H9 (cell line): ENCODE results near the gene KCTD19. TPM values are rescaled to one million over a fixed set of nuclear protein-coding genes. Genes with fewer than 3 reads are reported as not detected.

ENCODE experiments used
- DNase-seq: peaks from one replicate; pipeline ENCODE4 v3.0.0-alpha.2; 2017
- H2AFZ ChIP-seq: one replicate; pipeline ENCODE4 v1.6.1; 2013; ENCODE audit warnings: mild to moderate bottlenecking, low read length, control low read depth, moderate library complexity
- H2AK5ac ChIP-seq: 2 replicates; pipeline ENCODE4 v1.6.1; 2013; ENCODE audit warnings: low read length, control low read depth, mixed read lengths; ENCODE audit not compliant: insufficient read length
- H2BK120ac ChIP-seq: one replicate; pipeline ENCODE4 v1.6.1; 2013; ENCODE audit warnings: low read depth, mild to moderate bottlenecking, low read length, control low read depth, inconsistent platforms; ENCODE audit not compliant: poor library complexity, severe bottlenecking
- H2BK12ac ChIP-seq: 2 replicates; pipeline ENCODE4 v1.6.1; 2013; ENCODE audit warnings: low read length, control low read depth, mixed read lengths, low read depth; ENCODE audit not compliant: insufficient read length
- H2BK15ac ChIP-seq: 2 replicates; pipeline ENCODE4 v1.6.1; 2013; ENCODE audit warnings: low read depth, low read length, control low read depth
- H2BK20ac ChIP-seq: one replicate; pipeline ENCODE4 v1.6.1; 2013; ENCODE audit warnings: low read depth, mild to moderate bottlenecking, low read length, control low read depth, inconsistent platforms; ENCODE audit not compliant: poor library complexity, severe bottlenecking
- H2BK5ac ChIP-seq: 2 replicates; pipeline ENCODE4 v1.6.1; 2013; ENCODE audit warnings: low read length, control low read depth, mixed read lengths; ENCODE audit not compliant: insufficient read length
- H3K14ac ChIP-seq: 2 replicates; pipeline ENCODE4 v1.6.1; 2013; ENCODE audit warnings: low read length, control low read depth; ENCODE audit not compliant: insufficient read depth
- H3K18ac ChIP-seq: 2 replicates; pipeline ENCODE4 v1.6.1; 2013; ENCODE audit warnings: low read depth, mild to moderate bottlenecking, mixed read lengths, low read length, control low read depth; ENCODE audit not compliant: insufficient read length
- H3K23ac ChIP-seq: 2 replicates; pipeline ENCODE4 v1.6.1; 2013; ENCODE audit warnings: low read length, control low read depth, mixed read lengths, low read depth; ENCODE audit not compliant: insufficient read length
- H3K23me2 ChIP-seq: 2 replicates; pipeline ENCODE4 v1.6.1; 2013; ENCODE audit warnings: low read depth, mild to moderate bottlenecking, mixed read lengths, low read length, control low read depth; ENCODE audit not compliant: insufficient read length, poor library complexity, severe bottlenecking
- H3K27ac ChIP-seq: 2 replicates; pipeline ENCODE4 v1.5.1; 2013; ENCODE audit warnings: low read length, control low read depth, mixed read lengths, low read depth; ENCODE audit not compliant: insufficient read length
- H3K27me3 ChIP-seq: 2 replicates; pipeline ENCODE4 v1.6.1; 2013; ENCODE audit warnings: low read length, control low read depth, inconsistent platforms; ENCODE audit not compliant: insufficient read depth
- H3K4ac ChIP-seq: 2 replicates; pipeline ENCODE4 v1.6.1; 2013; ENCODE audit warnings: low read depth, mild to moderate bottlenecking, control low read depth, inconsistent platforms, low read length, moderate library complexity
- H3K4me1 ChIP-seq: 2 replicates; pipeline ENCODE4 v1.6.1; 2013; ENCODE audit warnings: low read length, control low read depth, inconsistent platforms; ENCODE audit not compliant: insufficient read depth
- H3K4me2 ChIP-seq: 2 replicates; pipeline ENCODE4 v1.6.1; 2013; ENCODE audit warnings: low read length, control low read depth, mixed read lengths; ENCODE audit not compliant: insufficient read length, insufficient read depth
- H3K56ac ChIP-seq: 2 replicates; pipeline ENCODE4 v1.6.1; 2013; ENCODE audit warnings: low read depth, mild to moderate bottlenecking, mixed read lengths, low read length, control low read depth; ENCODE audit not compliant: insufficient read length
- H3K79me1 ChIP-seq: 2 replicates; pipeline ENCODE4 v1.6.1; 2013; ENCODE audit warnings: low read depth, mild to moderate bottlenecking, moderate library complexity, low read length, control low read depth, inconsistent platforms; ENCODE audit not compliant: insufficient read depth, poor library complexity, severe bottlenecking
- H3K79me2 ChIP-seq: 2 replicates; pipeline ENCODE4 v1.6.1; 2013; ENCODE audit warnings: low read length, control low read depth, inconsistent platforms; ENCODE audit not compliant: insufficient read depth
- H3K9ac ChIP-seq: 2 replicates; pipeline ENCODE4 v1.6.1; 2013; ENCODE audit warnings: low read length, control low read depth, mixed read lengths; ENCODE audit not compliant: insufficient read length; ENCODE audit errors: extremely low read depth
- H3K9me3 ChIP-seq: one replicate; pipeline ENCODE4 v1.6.1; 2013; ENCODE audit warnings: low read depth, low read length, inconsistent platforms; ENCODE audit not compliant: control insufficient read depth
- H3T11ph ChIP-seq: one replicate; pipeline ENCODE4 v1.6.1; 2013; ENCODE audit warnings: mild to moderate bottlenecking, low read length, control low read depth, inconsistent platforms
- H4K20me1 ChIP-seq: one replicate; pipeline ENCODE4 v1.6.1; 2013; ENCODE audit not compliant: control insufficient read depth, insufficient read length, insufficient read depth
- H4K5ac ChIP-seq: 2 replicates; pipeline ENCODE4 v1.6.1; 2013; ENCODE audit warnings: low read depth, mild to moderate bottlenecking, mixed read lengths, low read length, control low read depth; ENCODE audit not compliant: insufficient read length
- H4K8ac ChIP-seq: replicated peaks from 2 replicates; pipeline ENCODE4 v1.6.1; 2013; ENCODE audit warnings: low read length, control low read depth, mixed read lengths, low read depth; ENCODE audit not compliant: insufficient read length
- H4K91ac ChIP-seq: 2 replicates; pipeline ENCODE4 v1.6.1; 2013; ENCODE audit warnings: low read depth, mild to moderate bottlenecking, moderate library complexity, mixed read lengths, low read length, control low read depth; ENCODE audit not compliant: insufficient read length
- H3K27ac Mint-ChIP-seq, 3 experiments: 2 replicates in 2 of 3; 3 replicates in 1 of 3; pipeline ENCODE4 v1.8.0; 2020 to 2021; ENCODE audit warnings: mixed read lengths in 3 of 3, mild to moderate bottlenecking in 1 of 3, moderate library complexity in 1 of 3
- H3K27me3 Mint-ChIP-seq: 2 replicates; pipeline ENCODE4 v1.8.0; 2021; ENCODE audit warnings: low read depth, mild to moderate bottlenecking, moderate library complexity, mixed read lengths
- H3K36me3 Mint-ChIP-seq, 3 experiments: 2 replicates in 2 of 3; 3 replicates in 1 of 3; pipeline ENCODE4 v1.8.0; 2020 to 2021; ENCODE audit warnings: low read depth in 3 of 3, mixed read lengths in 3 of 3; ENCODE audit not compliant: insufficient read depth in 1 of 3
- H3K4me1 Mint-ChIP-seq, 2 experiments: 2 replicates each; pipeline ENCODE4 v1.8.0; 2020; ENCODE audit warnings: mixed read lengths in 2 of 2
- H3K4me3 Mint-ChIP-seq, 2 experiments: 2 replicates in 1 of 2; 3 replicates in 1 of 2; pipeline ENCODE4 v1.8.0; 2020 to 2021; ENCODE audit warnings: mild to moderate bottlenecking in 2 of 2, mixed read lengths in 2 of 2, moderate library complexity in 1 of 2
- H3K9me3 Mint-ChIP-seq, 2 experiments: 2 replicates in 1 of 2; 3 replicates in 1 of 2; pipeline ENCODE4 v1.8.0; 2020; ENCODE audit warnings: mild to moderate bottlenecking in 2 of 2, mixed read lengths in 2 of 2, moderate library complexity in 1 of 2
- WGBS: extraction: QIAGEN DNeasy Blood & Tissue Kit; methylation state at CpG from one replicate; pipeline ENCODE4 v1.1.7; 2013; ENCODE audit warnings: missing lambda C conversion rate, low lambda C conversion rate, mixed read lengths; ENCODE audit not compliant: insufficient read length; ENCODE audit errors: extremely low coverage; 5-methylcytosine and 5-hydroxymethylcytosine counted together
- total RNA-seq: library from RNA; stranded (reverse); gene quantifications from 2 replicates; pipeline ENCODE4 v1.2.1, GENCODE V29; 2021
- TF ChIP-seq, protein P1 (sequence below): fragments of 200-600 bp; sonication (generic); conservative IDR thresholded peaks from 3 replicates; pipeline ENCODE4 v1.8.0; 2021; ENCODE audit warnings: antibody characterized with exemption, mild to moderate bottlenecking

Gene KCTD19
- total RNA-seq, 1 experiment from 2014 or later, result 0.13 TPM

- no peak overlapping the region for H2AK5ac ChIP-seq
- no peak overlapping the region for H3K9ac ChIP-seq
- Mint-ChIP-seq H3K4me3 (no peak overlapping the region), H3K36me3 (peaks cover 0 to 21% (median 0%) of the 10 kb centered on the region in 3 experiments; a peak in 4 of 7 replicates), H3K4me1 (no peaks in the 10 kb centered on the region), H3K27ac (peak overlapping the region in 1 of 3 experiments; percentile 28; a peak in 1 of 7 replicates), H3K27me3 (no peaks in the 10 kb centered on the region; the same call in 1 of the 2 replicates), H3K9me3 (no peaks in the 10 kb centered on the region)
- no peak overlapping the region for H3T11ph ChIP-seq
- H3K79me2 ChIP-seq, result no peaks in the 10 kb centered on the region
- H2BK5ac ChIP-seq, result no peak overlapping the region
- H4K5ac ChIP-seq, result no peak overlapping the region
- H3K18ac ChIP-seq, result no peak overlapping the region
- H4K8ac ChIP-seq, result no peak overlapping the region
- H3K9me3 ChIP-seq, result no peaks in the 10 kb centered on the region
- H2AFZ ChIP-seq, result no peak overlapping the region
- no peak overlapping the region for H3K27ac ChIP-seq
- no CpG with 5 or more reads among the region's 11 CpGs for WGBS
- TF ChIP-seq, protein P1, sequence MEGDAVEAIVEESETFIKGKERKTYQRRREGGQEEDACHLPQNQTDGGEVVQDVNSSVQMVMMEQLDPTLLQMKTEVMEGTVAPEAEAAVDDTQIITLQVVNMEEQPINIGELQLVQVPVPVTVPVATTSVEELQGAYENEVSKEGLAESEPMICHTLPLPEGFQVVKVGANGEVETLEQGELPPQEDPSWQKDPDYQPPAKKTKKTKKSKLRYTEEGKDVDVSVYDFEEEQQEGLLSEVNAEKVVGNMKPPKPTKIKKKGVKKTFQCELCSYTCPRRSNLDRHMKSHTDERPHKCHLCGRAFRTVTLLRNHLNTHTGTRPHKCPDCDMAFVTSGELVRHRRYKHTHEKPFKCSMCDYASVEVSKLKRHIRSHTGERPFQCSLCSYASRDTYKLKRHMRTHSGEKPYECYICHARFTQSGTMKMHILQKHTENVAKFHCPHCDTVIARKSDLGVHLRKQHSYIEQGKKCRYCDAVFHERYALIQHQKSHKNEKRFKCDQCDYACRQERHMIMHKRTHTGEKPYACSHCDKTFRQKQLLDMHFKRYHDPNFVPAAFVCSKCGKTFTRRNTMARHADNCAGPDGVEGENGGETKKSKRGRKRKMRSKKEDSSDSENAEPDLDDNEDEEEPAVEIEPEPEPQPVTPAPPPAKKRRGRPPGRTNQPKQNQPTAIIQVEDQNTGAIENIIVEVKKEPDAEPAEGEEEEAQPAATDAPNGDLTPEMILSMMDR, result no peak
- no peak overlapping the region for H2BK15ac ChIP-seq
- H3K79me1 ChIP-seq, result no peaks in the 10 kb centered on the region
- no peak overlapping the region for H3K23ac ChIP-seq
- H3K27me3 ChIP-seq, result no peaks in the 10 kb centered on the region
- H2BK120ac ChIP-seq, result no peak overlapping the region
- no peaks in the 10 kb centered on the region for H3K4me1 ChIP-seq
- H3K14ac ChIP-seq, result no peak overlapping the region; the same call in 1 of the 2 replicates
- no peak overlapping the region for H3K4me2 ChIP-seq
- no peaks in the 10 kb centered on the region for H3K23me2 ChIP-seq
- no peak overlapping the region for H4K91ac ChIP-seq
- H3K56ac ChIP-seq, result no peak overlapping the region
- H2BK12ac ChIP-seq, result no peak overlapping the region
- no peak overlapping the region for H2BK20ac ChIP-seq
- H3K4ac ChIP-seq, result no peak overlapping the region
- H4K20me1 ChIP-seq, result no peaks in the 10 kb centered on the region
- DNase-seq, result no peak
Observed at GRCh38 chr16:67256701-67257230, 69.8 kb downstream of the KCTD19 start.
